ENCODE results near the gene FOLR2.
"Not testable (repeated sequence)": the region's sequence is repeated elsewhere in the genome, so short reads cannot be mapped to it uniquely, and the experiment has no call there.

Gene FOLR2

DNA sequence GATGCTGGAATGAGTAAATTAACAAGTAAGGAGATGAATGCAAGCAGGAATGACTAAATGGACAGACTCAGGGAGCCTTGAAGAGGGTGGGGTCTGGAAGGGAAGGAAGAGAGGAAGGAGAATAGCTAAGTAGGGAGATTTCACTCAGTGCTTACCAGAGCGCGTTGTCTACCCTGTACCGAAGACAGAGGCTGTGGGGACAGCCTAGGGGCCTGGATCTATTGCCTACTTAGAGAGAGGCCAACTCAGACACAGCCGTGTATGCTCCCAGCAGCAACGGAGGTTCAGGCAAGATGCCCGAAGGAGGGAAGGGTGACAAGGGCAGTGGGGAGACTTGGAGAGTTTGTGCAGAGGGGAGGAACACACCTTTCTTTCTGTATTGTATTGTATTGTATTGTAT, at the start of gene FOLR2:
Gene FOLR2 (plus strand): TSS at position 157 of the 400 bp plus-strand sequence. CDS start 1,791 bp downstream, outside the sequence.
- DNase-seq = no peak

DNA sequence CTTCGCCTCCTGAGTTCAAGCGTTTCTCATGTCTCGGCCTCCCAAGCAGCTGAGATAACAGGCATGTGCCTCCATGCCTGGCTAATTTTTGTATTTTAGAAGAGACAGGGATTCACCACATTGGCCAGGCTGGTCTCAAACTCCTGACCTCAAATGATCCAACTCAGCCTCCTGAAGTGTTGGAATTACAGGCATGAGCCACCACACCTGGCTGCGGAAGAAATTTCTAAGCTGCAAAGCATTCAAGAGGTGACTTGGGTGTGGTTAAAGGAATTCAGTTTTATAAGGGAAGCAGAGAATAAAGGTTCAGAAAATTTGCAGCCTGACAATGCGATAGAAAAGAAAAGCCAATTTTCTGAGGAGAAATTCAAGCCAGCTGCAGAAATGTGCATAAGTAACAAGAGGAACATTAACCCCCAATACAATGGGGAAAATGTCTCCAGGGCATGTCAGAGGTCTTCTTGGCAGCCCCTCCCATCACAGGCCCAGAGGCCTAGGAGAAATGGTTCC, 47.5 kb upstream of the FOLR2 start:
- DNase-seq = not testable (repeated sequence)

DNA sequence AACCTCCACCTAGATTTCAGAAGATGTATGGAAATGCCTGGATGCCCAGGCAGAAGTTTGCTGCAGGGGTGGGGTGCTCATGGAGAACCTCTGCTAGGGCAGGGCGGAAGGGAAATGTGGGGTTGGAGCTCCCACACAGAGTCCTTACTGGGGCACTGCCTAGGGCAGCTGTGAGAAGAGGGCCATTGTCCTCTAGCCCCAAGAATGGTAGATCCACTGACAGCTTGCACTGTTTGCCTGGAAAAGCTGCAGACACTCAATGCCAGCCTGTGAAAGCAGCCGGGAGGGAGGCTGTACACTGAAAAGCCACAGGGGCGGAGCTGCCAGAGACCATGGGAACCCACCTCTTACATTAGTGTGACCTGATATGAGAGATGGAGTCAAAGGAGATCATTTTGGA, 46.8 kb upstream of the FOLR2 start:
- not testable (repeated sequence) for DNase-seq

DNA sequence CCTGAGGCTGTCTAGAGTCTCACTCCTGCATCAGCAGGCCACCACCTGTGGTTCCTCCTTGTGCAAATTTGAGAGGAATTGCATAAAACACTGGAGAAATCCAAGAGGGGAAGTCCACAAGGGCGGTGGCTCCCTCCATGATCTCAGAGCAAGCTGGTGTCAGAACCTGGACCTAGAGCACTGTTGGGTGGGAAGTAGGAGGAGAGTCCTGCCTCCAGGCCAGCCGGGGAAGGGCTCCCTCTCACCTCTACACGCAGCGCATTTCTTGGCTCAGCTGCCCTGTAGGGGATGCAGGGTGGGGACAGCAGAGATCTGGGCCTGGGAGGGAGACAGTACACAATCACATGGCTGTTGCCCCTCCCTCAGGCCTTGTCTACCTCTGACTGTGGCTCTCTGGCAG, 44.6 kb upstream of the FOLR2 start:
- not testable (repeated sequence) for DNase-seq

DNA sequence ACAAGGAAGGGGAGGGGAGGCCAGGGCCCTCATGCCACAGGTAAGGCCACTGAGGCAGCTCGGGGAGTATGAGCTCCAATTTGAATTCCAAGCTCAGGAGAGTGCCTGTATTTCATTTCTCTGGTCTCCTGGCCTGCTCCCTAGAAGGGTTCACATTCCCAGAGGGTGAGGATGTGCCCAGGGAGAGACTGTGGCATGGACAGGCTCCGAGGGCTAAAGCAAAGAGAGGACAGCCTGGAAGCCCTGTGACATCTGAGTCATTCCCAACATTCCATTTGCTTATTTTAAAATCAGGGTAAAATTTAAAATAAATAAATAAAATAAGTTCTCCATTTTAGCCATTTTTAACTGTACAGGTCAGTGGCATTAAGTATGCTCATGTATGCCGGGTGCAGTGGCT, 43.3 kb upstream of the FOLR2 start:
- DNase-seq = no peak

DNA sequence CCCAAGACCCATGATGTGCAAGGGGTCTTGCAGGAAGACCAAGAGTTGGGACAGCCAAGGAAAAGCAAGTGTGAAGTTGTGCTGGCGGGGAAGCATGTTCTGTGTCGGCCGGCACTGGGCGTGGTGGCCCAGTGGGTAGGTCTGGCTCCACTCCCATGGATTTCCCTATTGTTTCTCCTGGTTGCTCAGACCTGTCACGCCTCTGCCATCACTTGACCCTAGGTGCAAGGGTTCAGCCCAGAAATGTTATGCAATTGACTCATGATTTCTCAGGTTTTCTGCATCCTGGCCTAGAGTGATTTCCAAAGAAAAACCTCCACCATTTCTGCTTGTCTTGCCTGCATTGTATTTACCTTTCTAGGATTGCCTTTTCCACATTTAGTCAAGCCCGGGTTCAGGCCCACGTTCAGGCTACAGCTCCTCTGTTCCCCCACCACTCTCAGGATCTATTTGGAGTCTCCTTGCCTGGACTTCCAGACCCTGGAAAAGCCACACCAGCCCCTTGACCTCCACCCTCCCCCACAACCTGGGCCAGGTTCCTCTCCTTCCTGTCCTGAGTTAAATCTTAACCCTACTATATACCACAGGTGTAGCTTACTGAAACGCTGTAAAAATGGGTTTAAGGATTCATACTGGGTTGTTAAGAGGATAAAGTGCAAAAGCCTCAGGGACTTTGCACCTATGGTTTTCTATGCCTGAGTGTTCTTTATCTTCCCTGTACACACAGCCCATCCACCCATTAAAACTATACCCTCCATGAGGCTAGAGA, 42.1 kb upstream of the FOLR2 start:
- DNase-seq = no peak

DNA sequence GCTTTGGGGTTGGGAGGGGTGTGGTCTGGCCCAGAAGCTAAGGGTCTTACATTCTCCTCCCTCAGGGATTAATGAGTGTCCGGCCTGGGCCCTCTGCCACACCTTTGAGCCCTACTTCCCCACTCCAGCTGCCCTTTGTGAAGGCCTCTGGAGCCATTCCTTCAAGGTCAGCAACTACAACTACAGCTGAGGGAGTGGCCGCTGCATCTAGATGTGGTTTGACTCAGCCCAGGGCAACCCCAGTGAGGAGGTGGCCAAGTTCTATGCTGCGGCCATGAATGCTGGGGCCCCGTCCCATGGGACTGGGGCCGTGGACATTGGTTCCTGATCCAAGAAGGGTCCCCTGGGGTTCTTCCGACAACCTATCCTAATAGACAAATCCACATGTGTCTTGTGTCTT, 38.9 kb upstream of the FOLR2 start:
- no peak for DNase-seq

DNA sequence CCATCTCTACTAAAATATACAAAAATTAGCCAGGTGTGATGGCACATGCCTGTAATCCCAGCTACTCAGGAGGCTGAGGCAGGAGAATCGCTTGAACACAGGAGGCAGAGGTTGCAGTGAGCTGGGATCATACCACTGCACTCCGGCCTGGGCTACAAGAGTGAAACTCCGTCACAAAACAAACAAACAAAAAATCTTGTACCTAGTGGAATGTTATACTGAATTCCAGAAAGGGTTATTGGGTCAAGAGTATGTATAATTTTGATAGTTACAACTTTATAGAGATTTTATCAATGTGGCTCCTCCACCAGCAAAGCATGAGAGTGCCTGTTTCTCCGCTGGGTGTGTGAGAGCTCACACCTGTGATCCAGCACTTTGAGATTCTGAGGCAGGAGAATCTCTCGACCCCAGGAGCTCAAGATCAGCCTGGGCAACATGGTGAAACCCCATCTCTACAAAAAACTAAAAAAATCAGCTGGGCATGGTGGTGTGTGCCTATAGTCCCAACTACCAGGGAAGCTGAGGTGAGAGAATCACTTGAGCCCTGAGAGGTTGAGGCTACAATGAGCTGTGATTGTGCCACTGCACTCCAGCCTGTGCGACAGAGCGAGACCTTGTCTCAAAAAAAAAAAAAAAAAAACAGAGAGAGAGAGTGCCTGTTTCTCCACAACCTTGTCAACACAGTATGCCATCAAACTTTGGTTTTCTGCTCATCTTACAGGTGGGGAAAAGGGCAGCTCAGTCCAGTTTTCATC, 37.4 kb upstream of the FOLR2 start:
- no peak for DNase-seq

DNA sequence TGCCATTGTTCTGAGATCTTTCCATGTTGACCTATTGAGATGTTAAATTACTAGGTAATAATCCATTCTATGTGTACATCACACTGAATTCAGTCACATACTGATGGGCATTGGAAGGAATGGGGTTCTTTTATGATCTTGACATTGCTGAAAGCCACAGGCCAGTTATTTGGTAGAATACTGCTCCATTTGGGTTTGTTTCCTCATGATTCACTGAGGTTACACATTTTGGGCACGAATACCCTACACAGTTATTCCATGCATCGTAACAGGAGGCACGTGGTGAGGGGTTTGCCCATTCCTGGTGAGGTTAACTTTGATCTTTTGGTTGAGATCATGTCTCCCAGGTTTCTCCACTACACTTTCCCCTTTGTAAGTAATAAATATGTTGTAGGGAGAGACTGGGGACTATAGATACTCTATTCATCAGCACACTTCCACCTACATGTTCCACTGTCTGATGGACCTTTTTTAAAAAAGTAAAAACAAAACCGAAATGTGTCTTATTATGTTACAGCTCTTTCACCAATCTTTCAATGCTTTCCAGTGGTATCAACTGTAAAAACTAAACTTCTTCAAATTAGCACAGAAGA, 36.7 kb upstream of the FOLR2 start:
- DNase-seq = no peak

DNA sequence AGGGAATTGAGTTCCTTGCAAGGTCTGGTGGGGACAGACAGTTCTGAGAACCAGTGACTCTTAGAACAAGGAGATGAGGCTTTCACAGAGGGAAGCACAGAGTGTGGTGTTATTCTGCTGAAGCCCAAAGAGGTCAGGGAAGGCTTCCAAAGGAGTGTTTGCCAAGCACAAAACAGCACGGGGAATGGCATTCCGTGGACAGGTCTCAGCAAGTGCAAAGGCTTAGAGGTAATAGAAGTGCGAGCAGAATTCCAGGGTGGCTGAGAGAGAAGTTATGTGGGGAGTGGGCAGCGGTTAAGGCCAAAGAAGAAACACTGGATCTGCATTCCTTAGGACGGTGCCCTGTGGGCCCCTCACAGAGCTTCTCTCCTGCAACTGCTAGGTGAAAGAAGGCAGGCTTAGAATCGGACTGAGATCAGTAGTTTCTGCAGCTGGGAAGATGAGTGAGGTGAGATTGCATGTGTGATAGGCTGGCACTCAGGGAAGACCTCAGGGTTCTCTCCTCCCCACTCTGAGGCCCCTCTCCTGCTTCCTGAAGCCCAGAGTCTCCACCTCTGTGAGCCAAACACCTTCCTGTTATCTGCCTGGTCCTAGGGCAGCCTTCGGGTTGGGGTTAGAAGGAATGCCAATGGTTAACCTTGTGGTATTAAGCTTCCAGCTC, 35.6 kb upstream of the FOLR2 start:
- peak; percentile 54 for DNase-seq

DNA sequence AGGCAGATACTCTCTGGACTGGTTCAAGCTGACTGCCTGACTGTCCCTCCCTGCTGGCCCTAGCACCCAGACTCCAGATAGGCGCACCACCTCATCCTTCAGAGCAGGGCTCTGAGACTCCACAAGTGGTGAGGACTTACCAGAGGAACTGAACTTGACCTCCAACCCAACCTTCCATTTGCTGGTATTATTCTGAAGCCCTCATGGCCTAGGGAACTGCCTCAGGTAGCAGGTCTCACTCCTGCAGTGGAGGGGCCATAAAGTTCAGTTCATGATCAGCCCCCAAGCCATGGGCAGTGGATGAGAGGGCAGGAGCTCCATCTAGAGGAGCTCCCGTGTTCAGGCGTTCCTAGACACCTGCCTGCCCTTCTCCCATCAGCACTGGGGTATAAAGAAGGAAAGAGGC, 35.0 kb upstream of the FOLR2 start:
- DNase-seq = peak; percentile 56

DNA sequence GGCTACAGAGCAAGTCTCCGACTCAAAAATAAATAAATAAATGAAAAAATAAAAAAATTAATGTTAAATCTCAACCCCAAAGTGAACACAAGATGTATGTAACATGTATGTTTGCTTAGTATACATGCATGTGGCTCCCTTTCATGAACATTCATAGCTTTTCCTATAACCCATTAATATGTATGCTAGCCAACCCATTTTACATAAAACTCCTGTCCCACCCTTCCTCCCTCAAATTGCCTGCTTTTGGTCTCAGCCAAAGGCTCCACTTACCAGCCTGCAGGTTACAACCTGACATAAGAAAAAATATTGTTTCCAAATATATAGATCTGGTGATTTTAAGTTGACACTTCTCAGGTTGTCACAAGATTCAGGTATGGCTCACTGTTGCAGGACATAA, 28.3 kb upstream of the FOLR2 start:
- DNase-seq = no peak

DNA sequence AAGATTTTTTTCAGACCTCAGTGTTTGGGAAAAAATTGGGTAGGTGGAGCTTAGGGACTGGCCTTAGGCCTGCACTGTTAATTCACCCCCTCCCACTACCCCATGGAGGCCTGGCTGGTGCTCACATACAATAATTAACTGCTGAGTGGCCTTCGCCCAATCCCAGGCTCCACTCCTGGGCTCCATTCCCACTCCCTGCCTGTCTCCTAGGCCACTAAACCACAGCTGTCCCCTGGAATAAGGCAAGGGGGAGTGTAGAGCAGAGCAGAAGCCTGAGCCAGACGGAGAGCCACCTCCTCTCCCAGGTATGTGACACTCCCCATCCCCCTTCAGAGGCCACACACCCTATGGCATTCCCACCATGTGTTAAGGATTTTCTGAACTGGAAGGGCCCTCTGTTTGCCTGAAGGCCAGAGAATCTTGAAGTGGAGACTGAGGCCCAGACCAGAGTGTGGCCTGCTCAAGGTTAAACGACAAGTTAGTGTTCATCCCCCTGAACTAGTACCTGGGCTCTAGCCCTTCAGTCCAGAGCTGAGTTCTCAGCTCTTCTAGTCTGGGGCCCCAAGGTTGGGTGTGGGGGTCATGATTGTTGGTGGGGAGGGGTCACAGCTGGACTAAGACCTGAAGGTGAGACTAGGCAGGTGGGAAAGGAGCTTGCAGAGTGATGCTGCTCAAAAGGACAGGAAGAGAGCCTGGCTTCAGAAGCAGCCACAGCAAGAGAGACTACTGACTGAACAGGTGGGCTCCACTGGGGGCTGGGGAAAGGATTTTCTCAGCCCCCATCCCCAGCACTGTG, 26.9 kb upstream of the FOLR2 start:
- DNase-seq = peak; percentile 93

DNA sequence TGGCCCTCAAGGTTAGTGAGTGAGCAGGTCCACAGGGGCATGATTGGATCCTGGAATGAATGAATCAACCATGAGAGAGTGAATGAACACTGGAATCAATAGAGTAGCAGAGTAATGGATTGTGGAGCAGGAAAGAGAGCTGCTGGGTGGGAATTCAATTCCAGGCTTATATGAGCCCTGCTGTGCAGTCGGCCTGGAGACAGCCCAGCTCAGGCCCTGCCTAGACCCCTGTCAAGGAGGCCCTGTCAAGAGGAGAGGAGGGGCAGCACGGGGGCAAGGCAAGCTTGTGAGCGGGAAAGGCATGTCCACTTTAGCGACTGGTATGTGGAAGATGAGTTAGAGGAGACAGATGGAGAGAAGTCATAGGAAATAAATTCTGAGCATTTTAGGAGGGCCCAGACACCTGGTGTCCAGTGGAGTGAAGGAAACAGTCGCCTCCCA, 25.9 kb upstream of the FOLR2 start:
- peak; percentile 68 for DNase-seq

DNA sequence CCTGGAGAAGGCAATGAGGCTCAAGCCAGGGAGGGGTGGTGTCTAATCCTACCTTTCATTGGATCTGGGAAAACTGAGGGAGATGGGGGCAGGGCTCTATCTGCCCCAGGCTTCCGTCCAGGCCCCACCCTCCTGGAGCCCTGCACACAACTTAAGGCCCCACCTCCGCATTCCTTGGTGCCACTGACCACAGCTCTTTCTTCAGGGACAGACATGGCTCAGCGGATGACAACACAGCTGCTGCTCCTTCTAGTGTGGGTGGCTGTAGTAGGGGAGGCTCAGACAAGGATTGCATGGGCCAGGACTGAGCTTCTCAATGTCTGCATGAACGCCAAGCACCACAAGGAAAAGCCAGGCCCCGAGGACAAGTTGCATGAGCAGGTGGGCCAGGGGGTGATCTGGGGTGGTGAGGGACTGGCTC, 24.6 kb upstream of the FOLR2 start, which contains the start of gene FOLR1:
Gene FOLR1 (plus strand): TSS at position 180 of the 421 bp plus-strand sequence. CDS start 34 bp downstream, at position 214.
- peak; percentile 91 for DNase-seq

DNA sequence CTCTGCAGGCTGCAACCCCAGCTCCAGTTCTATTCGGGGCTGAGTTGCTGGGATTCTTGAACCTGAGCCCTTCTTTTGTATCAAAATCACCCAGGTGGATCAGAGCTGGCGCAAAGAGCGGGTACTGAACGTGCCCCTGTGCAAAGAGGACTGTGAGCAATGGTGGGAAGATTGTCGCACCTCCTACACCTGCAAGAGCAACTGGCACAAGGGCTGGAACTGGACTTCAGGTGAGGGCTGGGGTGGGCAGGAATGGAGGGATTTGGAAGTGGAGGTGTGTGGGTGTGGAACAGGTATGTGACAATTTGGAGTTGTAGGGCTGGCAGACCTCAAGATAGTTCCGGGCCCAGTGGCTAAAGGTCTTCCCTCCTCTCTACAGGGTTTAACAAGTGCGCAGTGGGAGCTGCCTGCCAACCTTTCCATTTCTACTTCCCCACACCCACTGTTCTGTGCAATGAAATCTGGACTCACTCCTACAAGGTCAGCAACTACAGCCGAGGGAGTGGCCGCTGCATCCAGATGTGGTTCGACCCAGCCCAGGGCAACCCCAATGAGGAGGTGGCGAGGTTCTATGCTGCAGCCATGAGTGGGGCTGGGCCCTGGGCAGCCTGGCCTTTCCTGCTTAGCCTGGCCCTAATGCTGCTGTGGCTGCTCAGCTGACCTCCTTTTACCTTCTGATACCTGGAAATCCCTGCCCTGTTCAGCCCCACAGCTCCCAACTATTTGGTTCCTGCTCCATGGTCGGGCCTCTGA, 20.9 kb upstream of the FOLR2 start:
- DNase-seq = peak; percentile 33

DNA sequence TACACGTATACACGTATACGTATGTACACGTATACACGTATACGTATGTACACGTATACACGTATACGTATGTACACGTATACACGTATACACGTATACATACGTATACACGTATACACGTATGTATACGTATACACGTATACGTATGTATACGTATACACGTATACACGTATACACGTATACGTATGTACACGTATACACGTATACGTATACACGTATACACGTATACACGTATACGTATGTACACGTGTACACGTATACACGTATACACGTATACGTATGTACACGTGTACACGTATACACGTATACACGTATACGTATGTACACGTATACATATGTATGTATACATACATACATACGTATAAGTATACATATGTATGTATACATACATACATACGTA, 15.1 kb upstream of the FOLR2 start:
- not testable (repeated sequence) for DNase-seq

DNA sequence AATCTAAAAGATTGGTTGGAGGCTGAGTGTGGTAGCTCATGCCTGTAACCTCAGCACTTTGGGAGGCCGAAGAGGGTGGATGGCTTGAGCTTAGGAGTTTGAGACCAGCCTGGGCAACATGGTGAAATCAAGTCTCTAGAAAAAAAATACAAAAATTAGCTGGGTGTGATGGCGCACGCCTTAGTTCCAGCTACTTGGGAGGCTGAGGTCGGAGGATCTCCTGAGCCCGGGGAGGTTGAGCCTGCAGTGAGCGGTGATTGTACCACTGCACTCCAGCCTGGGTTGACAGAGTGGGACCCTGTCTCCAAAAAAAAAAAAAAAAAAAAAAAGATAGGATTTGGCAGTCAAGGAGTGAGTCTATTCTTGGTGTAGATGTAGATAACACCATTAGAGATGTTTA, 14.0 kb upstream of the FOLR2 start:
- peak; percentile 7 for DNase-seq

DNA sequence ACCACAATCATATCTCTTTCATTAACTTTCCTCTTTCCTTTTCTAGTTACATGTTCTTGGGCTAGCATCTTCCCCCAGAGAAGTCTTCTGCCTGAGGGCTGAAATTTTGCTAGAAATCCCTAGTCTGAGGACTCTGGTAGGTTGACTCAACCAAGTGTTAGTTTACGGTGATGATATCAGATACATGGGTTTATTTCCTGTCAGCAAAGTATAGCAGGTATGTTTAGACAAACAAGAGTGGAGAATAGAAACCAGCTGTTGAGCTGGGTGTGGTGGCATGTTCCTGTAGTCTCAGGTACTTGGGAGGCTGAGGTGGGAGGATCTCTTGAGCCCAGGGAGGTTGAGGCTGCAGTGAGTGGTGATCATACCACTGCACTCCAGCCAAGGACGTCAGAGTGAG, 13.4 kb upstream of the FOLR2 start:
- DNase-seq = peak; percentile 14

DNA sequence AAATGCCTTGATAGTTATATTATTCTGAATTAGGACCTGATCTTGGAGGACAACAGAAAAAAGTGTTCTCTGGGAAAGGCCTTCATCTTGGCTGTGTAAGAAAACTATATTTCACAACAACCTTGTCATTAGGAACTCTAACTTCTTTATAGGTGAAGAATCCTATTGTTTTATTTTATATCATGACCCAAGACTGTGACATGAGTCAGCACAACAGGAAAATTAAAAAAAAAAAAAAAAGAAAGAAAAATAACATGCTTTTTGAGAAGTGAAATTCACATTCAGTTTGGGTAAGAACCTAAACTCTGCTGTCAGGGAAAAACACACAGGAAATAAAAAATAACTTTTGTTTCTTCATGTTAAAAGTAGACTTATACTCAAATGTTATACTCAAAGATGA, 11.7 kb upstream of the FOLR2 start:
- DNase-seq = no peak

DNA sequence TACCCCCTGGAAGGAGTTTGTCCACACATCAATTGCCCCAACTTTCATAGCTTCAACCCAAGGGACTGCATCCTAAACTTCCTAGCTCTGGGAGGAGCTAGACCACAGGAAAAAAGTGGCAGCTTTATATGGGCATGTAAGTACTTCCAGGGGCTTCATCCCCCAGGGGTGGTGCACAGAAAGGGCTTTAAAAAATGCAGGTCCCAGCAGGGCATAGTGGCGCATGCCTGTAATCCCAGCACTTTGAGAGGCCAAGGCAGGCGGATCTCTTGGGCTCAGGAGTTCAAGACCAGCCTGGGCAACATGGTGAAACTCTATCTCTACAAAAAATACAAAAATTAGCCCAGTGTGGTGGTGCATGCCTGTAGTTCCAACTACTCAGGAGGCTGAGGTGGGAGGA, 9.8 kb upstream of the FOLR2 start:
- not testable (repeated sequence) for DNase-seq

Measured in islet precursor cell (in vitro differentiated cells).